Neural progenitor cell (in vitro differentiated cells): ENCODE data around the gene TMEM165. TPM values are rescaled to one million over a fixed set of nuclear protein-coding genes. Genes with fewer than 3 reads are reported as not detected.

ENCODE experiments used
- DNase-seq: peaks from one replicate; pipeline ENCODE4 v3.0.0-alpha.2; 2016; ENCODE audit warnings: low spot score
- H2AFZ ChIP-seq: fragments of 200-600 bp; sonication (generic); replicated peaks from 2 replicates; pipeline ENCODE4 v1.6.1; 2016; ENCODE audit warnings: antibody characterized with exemption
- H3F3A ChIP-seq: fragments of 200-600 bp; sonication (generic); 2 replicates; pipeline ENCODE4 v1.6.1; 2016; ENCODE audit warnings: antibody characterized with exemption, low read depth
- H3K27ac ChIP-seq: fragments of 200-600 bp; sonication (generic); 2 replicates; pipeline ENCODE4 v1.5.1; 2016; ENCODE audit warnings: mild to moderate bottlenecking
- H3K27me3 ChIP-seq: fragments of 200-600 bp; sonication (generic); 2 replicates; pipeline ENCODE4 v1.6.1; 2016; ENCODE audit warnings: mild to moderate bottlenecking, moderate library complexity
- H3K36me3 ChIP-seq: fragments of 200-600 bp; sonication (generic); 2 replicates; pipeline ENCODE4 v1.5.1; 2016
- H3K4me1 ChIP-seq: fragments of 200-600 bp; sonication (generic); 2 replicates; pipeline ENCODE4 v1.6.1; 2016; ENCODE audit warnings: mixed run types
- H3K4me2 ChIP-seq: fragments of 200-600 bp; sonication (generic); 2 replicates; pipeline ENCODE4 v1.6.1; 2016
- H3K4me3 ChIP-seq: fragments of 200-600 bp; sonication (generic); 2 replicates; pipeline ENCODE4 v1.5.1; 2016
- H3K79me2 ChIP-seq: fragments of 200-600 bp; sonication (generic); 2 replicates; pipeline ENCODE4 v1.6.1; 2016; ENCODE audit warnings: low read depth
- H3K9ac ChIP-seq: fragments of 200-600 bp; sonication (generic); 2 replicates; pipeline ENCODE4 v1.6.1; 2016
- H3K9me3 ChIP-seq: fragments of 200-600 bp; sonication (generic); 2 replicates; pipeline ENCODE4 v1.5.1; 2016; ENCODE audit warnings: low read depth
- H4K20me1 ChIP-seq: fragments of 200-600 bp; sonication (generic); 2 replicates; pipeline ENCODE4 v1.6.1; 2016; ENCODE audit warnings: low read depth
- H3K27ac Mint-ChIP-seq: 3 replicates; pipeline ENCODE4 v1.8.0; 2021; ENCODE audit warnings: mixed read lengths
- H3K27me3 Mint-ChIP-seq: 2 replicates; pipeline ENCODE4 v1.8.0; 2022; ENCODE audit warnings: low read depth, mild to moderate bottlenecking, inconsistent platforms, moderate library complexity, mixed read lengths; ENCODE audit not compliant: insufficient read depth
- H3K36me3 Mint-ChIP-seq: 3 replicates; pipeline ENCODE4 v1.8.0; 2021; ENCODE audit warnings: mixed read lengths
- H3K4me1 Mint-ChIP-seq: 3 replicates; pipeline ENCODE4 v1.8.0; 2021; ENCODE audit warnings: mixed read lengths
- H3K4me3 Mint-ChIP-seq: 3 replicates; pipeline ENCODE4 v1.8.0; 2021; ENCODE audit warnings: mild to moderate bottlenecking, moderate library complexity, mixed read lengths
- H3K9me3 Mint-ChIP-seq: 3 replicates; pipeline ENCODE4 v1.8.0; 2020; ENCODE audit warnings: mixed read lengths
- CTCF ChIP-seq: fragments of 200-600 bp; sonication (generic); IDR thresholded peaks from 2 replicates; pipeline ENCODE4 v1.5.1; 2017; ENCODE audit warnings: antibody characterized with exemption, mild to moderate bottlenecking
- EZH2 ChIP-seq: fragments of 200-600 bp; sonication (generic); IDR thresholded peaks from 2 replicates; pipeline ENCODE4 v1.6.1; 2017; ENCODE audit warnings: antibody characterized with exemption, mild to moderate bottlenecking, moderate library complexity
- EZH2phosphoT487 ChIP-seq: fragments of 200-600 bp; sonication (generic); IDR thresholded peaks from 2 replicates; pipeline ENCODE4 v1.6.1; 2017; ENCODE audit warnings: antibody characterized with exemption
- total RNA-seq: library from RNA; depleted of rRNA; stranded (reverse); fragments of >200 nt; gene quantifications from 2 replicates; pipeline ENCODE4 v1.2.3, GENCODE V29; 2015; ENCODE audit warnings: low replicate concordance

The TMEM165 gene
- total RNA-seq, 1 donor from 2014 or later: 110 TPM

- peaks cover 24% of the 10 kb centered on the region for H3K36me3 Mint-ChIP-seq
- H3K4me1 ChIP-seq: no peaks in the 10 kb centered on the region
- no peak overlapping the region for H3K4me3 Mint-ChIP-seq
- H3K27ac Mint-ChIP-seq: no peak overlapping the region
- peaks cover 5% of the 10 kb centered on the region for H3K36me3 ChIP-seq
- H3K27me3 Mint-ChIP-seq: no peaks in the 10 kb centered on the region
- no peaks in the 10 kb centered on the region for H3F3A ChIP-seq
- H3K9me3 Mint-ChIP-seq: no peaks in the 10 kb centered on the region
- no peaks in the 10 kb centered on the region for H3K27me3 ChIP-seq
- H4K20me1 ChIP-seq: no peaks in the 10 kb centered on the region
- TF ChIP-seq EZH2: no peak
- no peak for TF ChIP-seq CTCF
- TF ChIP-seq EZH2phosphoT487: no peak
- H3K9me3 ChIP-seq: no peaks in the 10 kb centered on the region
- H3K9ac ChIP-seq: no peak overlapping the region
- no peak for DNase-seq
- H3K4me1 Mint-ChIP-seq: no peaks in the 10 kb centered on the region
- H3K79me2 ChIP-seq: no peaks in the 10 kb centered on the region
- H3K27ac ChIP-seq: no peak overlapping the region
- no peak overlapping the region for H2AFZ ChIP-seq
- H3K4me3 ChIP-seq: no peak overlapping the region
- no peak overlapping the region for H3K4me2 ChIP-seq
Observed at GRCh38 chr4:55450566-55450965, 54.8 kb downstream of the TMEM165 start.

- TF ChIP-seq EZH2 (no peak), CTCF (no peak), EZH2phosphoT487 (no peak)
- Mint-ChIP-seq H3K36me3 (peaks cover 7% of the 10 kb centered on the region), H3K27me3 (no peaks in the 10 kb centered on the region), H3K4me3 (no peak overlapping the region), H3K9me3 (no peaks in the 10 kb centered on the region), H3K27ac (no peak overlapping the region), H3K4me1 (no peaks in the 10 kb centered on the region)
- H2AFZ ChIP-seq: no peak overlapping the region
- no peaks in the 10 kb centered on the region for H3F3A ChIP-seq
- no peaks in the 10 kb centered on the region for H3K79me2 ChIP-seq
- H3K9me3 ChIP-seq: no peaks in the 10 kb centered on the region
- H3K4me1 ChIP-seq: no peaks in the 10 kb centered on the region
- H3K9ac ChIP-seq: no peak overlapping the region
- no peak overlapping the region for H3K4me3 ChIP-seq
- H3K27ac ChIP-seq: no peak overlapping the region
- H3K36me3 ChIP-seq: peaks cover 9% of the 10 kb centered on the region
- no peaks in the 10 kb centered on the region for H3K27me3 ChIP-seq
- H4K20me1 ChIP-seq: no peaks in the 10 kb centered on the region
- no peak overlapping the region for H3K4me2 ChIP-seq
- no peak for DNase-seq
Observed at GRCh38 chr4:55458164-55458563, 62.4 kb downstream of the TMEM165 start.

- no peaks in the 10 kb centered on the region for H3K27me3 ChIP-seq
- Mint-ChIP-seq H3K9me3 (no peaks in the 10 kb centered on the region), H3K4me1 (no peaks in the 10 kb centered on the region), H3K27ac (no peak overlapping the region), H3K27me3 (no peaks in the 10 kb centered on the region), H3K36me3 (peaks cover 7% of the 10 kb centered on the region), H3K4me3 (no peak overlapping the region)
- no peaks in the 10 kb centered on the region for H4K20me1 ChIP-seq
- no peak for TF ChIP-seq EZH2phosphoT487
- no peak for TF ChIP-seq EZH2
- no peak for TF ChIP-seq CTCF
- H2AFZ ChIP-seq: no peak overlapping the region
- H3K9ac ChIP-seq: no peak overlapping the region
- H3K4me3 ChIP-seq: no peak overlapping the region
- H3K27ac ChIP-seq: no peak overlapping the region
- H3K4me2 ChIP-seq: no peak overlapping the region
- H3K79me2 ChIP-seq: no peaks in the 10 kb centered on the region
- no peaks in the 10 kb centered on the region for H3K4me1 ChIP-seq
- no peaks in the 10 kb centered on the region for H3F3A ChIP-seq
- no peak for DNase-seq
- peaks cover 11% of the 10 kb centered on the region for H3K36me3 ChIP-seq
- H3K9me3 ChIP-seq: no peaks in the 10 kb centered on the region
Observed at GRCh38 chr4:55458611-55459010, 62.9 kb downstream of the TMEM165 start.

GRCh38 chr4:55466001-55466400 lies 70.2 kb downstream of the TMEM165 start:
- H2AFZ ChIP-seq: no peak overlapping the region
- no peaks in the 10 kb centered on the region for H4K20me1 ChIP-seq
- H3K27me3 Mint-ChIP-seq: no peaks in the 10 kb centered on the region
- no peak overlapping the region for H3K9ac ChIP-seq
- TF ChIP-seq EZH2phosphoT487 (no peak), CTCF (no peak), EZH2 (no peak)
- H3K9me3 Mint-ChIP-seq: no peaks in the 10 kb centered on the region
- H3K4me3 Mint-ChIP-seq: no peak overlapping the region
- no peak for DNase-seq
- peaks cover 30% of the 10 kb centered on the region for H3K36me3 ChIP-seq
- H3K4me1 Mint-ChIP-seq: no peaks in the 10 kb centered on the region
- no peaks in the 10 kb centered on the region for H3K9me3 ChIP-seq
- H3K36me3 Mint-ChIP-seq: peaks cover 13% of the 10 kb centered on the region
- no peak overlapping the region for H3K4me2 ChIP-seq
- H3F3A ChIP-seq: no peaks in the 10 kb centered on the region
- H3K27me3 ChIP-seq: no peaks in the 10 kb centered on the region
- H3K4me3 ChIP-seq: no peak overlapping the region
- no peaks in the 10 kb centered on the region for H3K4me1 ChIP-seq
- no peak overlapping the region for H3K27ac Mint-ChIP-seq
- no peaks in the 10 kb centered on the region for H3K79me2 ChIP-seq
- H3K27ac ChIP-seq: no peak overlapping the region
